ENCODE data around the gene CLTCL1.

Gene CLTCL1

GRCh38 chr22:19137384-19138216 lies 153.9 kb downstream of the CLTCL1 start:
- TF ChIP-seq POLR2AphosphoS5 (IDR thresholded peaks at IDR 0.05; ENCODE audit: low read depth) (no peak), CTCF (IDR thresholded peaks at IDR 0.05; ENCODE audit: insufficient read depth, low read length) (no peak), SPI1 (IDR thresholded peaks at IDR 0.05; ENCODE audit: borderline replicate concordance, low read depth) (no peak), GABPA (IDR thresholded peaks at IDR 0.05; ENCODE audit: low read depth) (no peak), REST (IDR thresholded peaks at IDR 0.05; ENCODE audit: insufficient replicate concordance, low read depth) (no peak)
- no peaks in the 10 kb centered on the region for H3K27me3 ChIP-seq (ENCODE audit: insufficient read depth, poor library complexity, severe bottlenecking)
- no peak for DNase-seq (ENCODE audit: low read depth in 1 of 2, low spot score in 1 of 2)
- H3K27ac ChIP-seq (replicated peaks) = no peak overlapping the region
- H3K4me3 ChIP-seq (replicated peaks; ENCODE audit: insufficient read depth, low read length) = no peak overlapping the region

- DNase-seq (ENCODE audit: low read depth in 1 of 2, low spot score in 1 of 2) = no peak
- Histone ChIP-seq H3K27ac (replicated peaks) (no peak overlapping the region), H3K27me3 (ENCODE audit: insufficient read depth, poor library complexity, severe bottlenecking) (no peaks in the 10 kb centered on the region), H3K4me3 (replicated peaks; ENCODE audit: insufficient read depth, low read length) (no peak overlapping the region)
- TF ChIP-seq REST (IDR thresholded peaks at IDR 0.05; ENCODE audit: insufficient replicate concordance, low read depth) (no peak), CTCF (IDR thresholded peaks at IDR 0.05; ENCODE audit: insufficient read depth, low read length) (no peak), GABPA (IDR thresholded peaks at IDR 0.05; ENCODE audit: low read depth) (no peak)
These were observed 154.6 kb downstream of the CLTCL1 start for GRCh38 chr22:19136915-19137314.

GRCh38 chr22:19134874-19135273 lies 156.6 kb downstream of the CLTCL1 start:
- TF ChIP-seq POLR2AphosphoS5 (IDR thresholded peaks at IDR 0.05; ENCODE audit: low read depth) (no peak), REST (IDR thresholded peaks at IDR 0.05; ENCODE audit: insufficient replicate concordance, low read depth) (no peak), SPI1 (IDR thresholded peaks at IDR 0.05; ENCODE audit: borderline replicate concordance, low read depth) (no peak), CTCF (IDR thresholded peaks at IDR 0.05; ENCODE audit: insufficient read depth, low read length) (no peak), GABPA (IDR thresholded peaks at IDR 0.05; ENCODE audit: low read depth) (no peak)
- no peaks in the 10 kb centered on the region for H3K27me3 ChIP-seq (ENCODE audit: insufficient read depth, poor library complexity, severe bottlenecking)
- no peak overlapping the region for H3K4me3 ChIP-seq (replicated peaks; ENCODE audit: insufficient read depth, low read length)
- H3K27ac ChIP-seq (replicated peaks) = no peak overlapping the region
- no peak for DNase-seq (ENCODE audit: low read depth in 1 of 2, low spot score in 1 of 2)
